Measurements from ENCODE around the gene UBTD2.

DNA sequence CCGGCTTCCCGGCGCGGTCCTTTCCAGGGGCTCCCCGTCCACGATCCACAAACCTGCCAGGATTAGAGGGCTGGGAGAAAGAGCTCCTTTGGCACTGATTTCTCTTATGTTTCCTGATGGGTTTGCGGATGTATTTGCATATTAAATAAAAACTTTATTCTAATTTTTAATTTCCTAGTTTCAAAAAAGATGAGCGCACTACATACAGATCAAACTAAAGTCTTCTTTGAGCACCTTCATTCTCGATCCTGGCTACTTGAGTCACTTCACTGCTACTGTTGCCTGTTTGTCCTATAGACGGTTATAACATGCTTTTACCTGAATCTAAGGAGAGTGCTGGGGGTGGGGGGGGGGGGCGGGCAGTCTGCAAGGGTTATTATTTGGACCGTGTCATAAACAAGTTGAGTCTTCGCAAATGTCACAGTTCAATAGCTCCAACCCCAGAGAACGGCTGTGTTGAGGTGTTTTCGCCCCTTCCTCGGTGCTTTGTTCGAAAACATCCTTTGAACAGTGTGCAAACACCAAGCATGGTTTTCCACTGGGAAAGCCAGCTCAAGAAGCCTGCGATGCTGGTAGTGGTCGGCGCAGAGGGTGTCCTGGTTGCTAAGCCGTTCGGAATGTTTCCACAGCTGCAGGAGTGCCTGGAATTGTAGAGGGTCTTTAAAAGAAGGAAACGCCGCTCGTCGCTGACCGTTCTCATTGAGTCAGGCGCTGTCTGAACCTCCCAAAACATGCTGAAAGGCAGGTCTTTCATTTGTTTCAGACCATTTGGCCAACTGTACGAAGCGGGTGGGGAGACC is 94.5 kb downstream of the UBTD2 start:
- TF ChIP-seq, protein P1, sequence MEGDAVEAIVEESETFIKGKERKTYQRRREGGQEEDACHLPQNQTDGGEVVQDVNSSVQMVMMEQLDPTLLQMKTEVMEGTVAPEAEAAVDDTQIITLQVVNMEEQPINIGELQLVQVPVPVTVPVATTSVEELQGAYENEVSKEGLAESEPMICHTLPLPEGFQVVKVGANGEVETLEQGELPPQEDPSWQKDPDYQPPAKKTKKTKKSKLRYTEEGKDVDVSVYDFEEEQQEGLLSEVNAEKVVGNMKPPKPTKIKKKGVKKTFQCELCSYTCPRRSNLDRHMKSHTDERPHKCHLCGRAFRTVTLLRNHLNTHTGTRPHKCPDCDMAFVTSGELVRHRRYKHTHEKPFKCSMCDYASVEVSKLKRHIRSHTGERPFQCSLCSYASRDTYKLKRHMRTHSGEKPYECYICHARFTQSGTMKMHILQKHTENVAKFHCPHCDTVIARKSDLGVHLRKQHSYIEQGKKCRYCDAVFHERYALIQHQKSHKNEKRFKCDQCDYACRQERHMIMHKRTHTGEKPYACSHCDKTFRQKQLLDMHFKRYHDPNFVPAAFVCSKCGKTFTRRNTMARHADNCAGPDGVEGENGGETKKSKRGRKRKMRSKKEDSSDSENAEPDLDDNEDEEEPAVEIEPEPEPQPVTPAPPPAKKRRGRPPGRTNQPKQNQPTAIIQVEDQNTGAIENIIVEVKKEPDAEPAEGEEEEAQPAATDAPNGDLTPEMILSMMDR (conservative IDR thresholded peaks at IDR 0.05 in 1 of 2, IDR thresholded peaks at IDR 0.05 in 1 of 2; ENCODE audit: low read depth in 1 of 2, low read length in 2 of 2): no peak
- no peak for TF ChIP-seq EZH2 (IDR thresholded peaks at IDR 0.05; ENCODE audit: low read length, missing control alignments)

All from fibroblast of lung (primary cell).